Measurements from ENCODE around the gene NCBP2L. TPM values are rescaled to one million over a fixed set of nuclear protein-coding genes. Genes with fewer than 3 reads are reported as not detected.

Gene NCBP2L
- total RNA-seq, 1 experiment from 2014 or later, result not detected

DNA sequence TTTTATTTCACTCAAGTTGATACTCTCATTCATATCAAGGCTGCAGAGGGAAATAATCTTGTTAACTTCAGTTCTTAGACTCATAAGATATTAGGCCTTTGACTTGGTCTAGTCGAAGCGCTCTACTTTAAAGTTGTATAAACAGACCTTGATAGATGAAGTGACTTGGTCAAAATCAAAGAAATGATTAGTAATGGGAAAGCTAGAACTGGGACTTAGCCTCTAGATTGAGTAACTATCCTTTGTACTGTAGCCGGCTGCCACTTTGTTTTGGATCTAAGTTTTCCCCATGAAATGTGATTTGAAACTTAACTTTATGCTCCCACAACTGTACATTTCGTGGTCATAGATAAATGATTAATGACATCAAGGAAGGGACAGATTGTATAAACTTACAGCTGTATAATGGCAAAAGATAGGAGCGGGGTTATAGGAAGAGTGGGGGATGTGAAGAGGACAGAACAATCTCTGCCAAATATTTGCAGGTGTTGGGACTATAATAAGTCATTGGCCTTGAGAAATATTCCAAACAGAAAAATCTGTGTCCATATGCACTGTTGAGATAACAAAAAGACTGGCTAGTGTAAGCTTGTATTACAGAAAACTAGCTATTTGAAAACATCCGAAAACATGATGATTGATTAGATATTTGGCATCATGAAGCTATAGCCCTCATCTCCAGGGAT lies 65.3 kb downstream of the NCBP2L start:
- peaks cover 31% of the 10 kb centered on the region for H3K27me3 Mint-ChIP-seq (ENCODE audit: insufficient read depth, unreplicated experiment)
- POLR2A ChIA-PET, result interaction anchor here (0.6 kb wide), 1 partner anchor 10 kb away, joined by 3 read pairs; no protein-coding TSS in a partner anchor

More for the DNA sequence above, 65.3 kb downstream of the NCBP2L start:
- Mint-ChIP-seq H3K27ac (ENCODE audit: low read depth, unreplicated experiment) (no peak overlapping the region), H3K4me3 (ENCODE audit: unreplicated experiment) (no peak overlapping the region), H3K9me3 (ENCODE audit: unreplicated experiment) (no peaks in the 10 kb centered on the region), H3K36me3 (ENCODE audit: insufficient read depth, unreplicated experiment) (peaks cover 7% of the 10 kb centered on the region), H3K4me1 (ENCODE audit: insufficient read depth, unreplicated experiment) (no peaks in the 10 kb centered on the region)
- no TSS peak for BruUV-seq (replicated peaks)
- intact Hi-C loops (cut with micrococcal nuclease), result no loop called here
- TF ChIP-seq, protein P1, sequence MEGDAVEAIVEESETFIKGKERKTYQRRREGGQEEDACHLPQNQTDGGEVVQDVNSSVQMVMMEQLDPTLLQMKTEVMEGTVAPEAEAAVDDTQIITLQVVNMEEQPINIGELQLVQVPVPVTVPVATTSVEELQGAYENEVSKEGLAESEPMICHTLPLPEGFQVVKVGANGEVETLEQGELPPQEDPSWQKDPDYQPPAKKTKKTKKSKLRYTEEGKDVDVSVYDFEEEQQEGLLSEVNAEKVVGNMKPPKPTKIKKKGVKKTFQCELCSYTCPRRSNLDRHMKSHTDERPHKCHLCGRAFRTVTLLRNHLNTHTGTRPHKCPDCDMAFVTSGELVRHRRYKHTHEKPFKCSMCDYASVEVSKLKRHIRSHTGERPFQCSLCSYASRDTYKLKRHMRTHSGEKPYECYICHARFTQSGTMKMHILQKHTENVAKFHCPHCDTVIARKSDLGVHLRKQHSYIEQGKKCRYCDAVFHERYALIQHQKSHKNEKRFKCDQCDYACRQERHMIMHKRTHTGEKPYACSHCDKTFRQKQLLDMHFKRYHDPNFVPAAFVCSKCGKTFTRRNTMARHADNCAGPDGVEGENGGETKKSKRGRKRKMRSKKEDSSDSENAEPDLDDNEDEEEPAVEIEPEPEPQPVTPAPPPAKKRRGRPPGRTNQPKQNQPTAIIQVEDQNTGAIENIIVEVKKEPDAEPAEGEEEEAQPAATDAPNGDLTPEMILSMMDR (IDR thresholded peaks at IDR 0.05; ENCODE audit: unreplicated experiment), result no peak
- DNase-seq (ENCODE audit: unreplicated experiment), result no peak
- CTCF ChIA-PET, result no interaction called here

Other genes with a start within 250 kb of the NCBP2L start
- 27.9 and 29.7 TPM in 2 replicates for gene PRPS1, start 149.2 kb upstream of the NCBP2L start, total RNA-seq (2022)
- 115 and 124 TPM in 2 replicates for gene TSC22D3, start 1.9 kb upstream of the NCBP2L start, total RNA-seq (2022)
- gene MID2, start 48.1 kb downstream of the NCBP2L start, total RNA-seq (2022), result 12.1 and 15.6 TPM in 2 replicates
- not detected in 2 replicates for gene TEX13B, start 204.6 kb downstream of the NCBP2L start, total RNA-seq (2022)

Measured in MCF 10A (cell line).